CD4-positive, alpha-beta T cell treated with Interferon alpha-2 for 1 hour (primary cell): ENCODE data around the gene OFD1.

Experiments used
- DNase-seq, 2 donors: peaks; one replicate each; pipeline ENCODE4 v3.0.0-alpha.2; 2020 to 2022

Gene OFD1

GRCh38 chrX:13794417-13794816 is 59.9 kb downstream of the OFD1 start:
- DNase-seq = no peak

GRCh38 chrX:13797512-13797911 is 63.0 kb downstream of the OFD1 start:
- DNase-seq = no peak

DNA sequence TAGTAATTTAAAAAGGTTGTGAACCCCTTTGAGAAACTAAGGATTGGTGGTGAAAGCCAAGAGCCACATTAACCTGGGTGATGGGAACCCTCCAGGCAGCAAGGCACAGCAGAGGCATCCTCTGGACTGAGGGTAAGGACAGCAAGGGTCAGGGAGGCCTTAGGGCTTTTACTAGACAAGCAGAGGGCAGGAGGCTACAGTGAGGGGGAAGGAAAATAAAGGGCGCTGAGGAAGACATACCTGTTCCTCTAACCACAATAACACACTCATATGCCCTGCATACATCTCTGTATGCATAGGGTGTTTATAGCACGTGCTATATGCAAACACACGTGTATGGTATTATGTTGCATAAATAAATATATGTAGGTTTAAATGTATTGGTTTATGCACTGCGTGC is 63.6 kb downstream of the OFD1 start:
- no peak for DNase-seq

- DNase-seq = no peak
Observed at GRCh38 chrX:13803116-13803515, 68.6 kb downstream of the OFD1 start.

GRCh38 chrX:13805241-13805640 is 70.7 kb downstream of the OFD1 start:
- DNase-seq = no peak

DNA sequence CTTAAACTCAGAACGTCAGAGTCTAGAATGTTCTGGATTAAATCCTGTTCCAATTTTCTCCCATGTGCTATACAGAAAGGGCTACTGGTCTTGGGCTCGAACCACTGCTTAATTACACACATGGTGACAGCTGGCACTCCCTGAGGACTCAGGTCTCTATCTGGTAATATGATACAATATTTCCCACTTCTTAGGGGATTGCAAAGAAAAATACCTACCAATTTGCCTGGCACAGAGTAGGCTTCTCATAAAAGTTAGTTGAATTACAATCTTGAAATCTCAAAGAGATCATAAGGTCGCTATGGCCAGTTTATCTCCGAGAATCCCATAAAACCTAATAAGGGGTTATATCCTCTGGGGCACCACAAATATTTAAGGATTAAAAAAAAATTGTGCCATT is 73.7 kb downstream of the OFD1 start:
- DNase-seq = no peak

GRCh38 chrX:13808865-13809264 is 74.3 kb downstream of the OFD1 start:
- DNase-seq = no peak

- no peak for DNase-seq
Observed at GRCh38 chrX:13815664-13816063, 81.1 kb downstream of the OFD1 start.

- no peak for DNase-seq
Observed at GRCh38 chrX:13816176-13816575, 81.6 kb downstream of the OFD1 start.

DNA sequence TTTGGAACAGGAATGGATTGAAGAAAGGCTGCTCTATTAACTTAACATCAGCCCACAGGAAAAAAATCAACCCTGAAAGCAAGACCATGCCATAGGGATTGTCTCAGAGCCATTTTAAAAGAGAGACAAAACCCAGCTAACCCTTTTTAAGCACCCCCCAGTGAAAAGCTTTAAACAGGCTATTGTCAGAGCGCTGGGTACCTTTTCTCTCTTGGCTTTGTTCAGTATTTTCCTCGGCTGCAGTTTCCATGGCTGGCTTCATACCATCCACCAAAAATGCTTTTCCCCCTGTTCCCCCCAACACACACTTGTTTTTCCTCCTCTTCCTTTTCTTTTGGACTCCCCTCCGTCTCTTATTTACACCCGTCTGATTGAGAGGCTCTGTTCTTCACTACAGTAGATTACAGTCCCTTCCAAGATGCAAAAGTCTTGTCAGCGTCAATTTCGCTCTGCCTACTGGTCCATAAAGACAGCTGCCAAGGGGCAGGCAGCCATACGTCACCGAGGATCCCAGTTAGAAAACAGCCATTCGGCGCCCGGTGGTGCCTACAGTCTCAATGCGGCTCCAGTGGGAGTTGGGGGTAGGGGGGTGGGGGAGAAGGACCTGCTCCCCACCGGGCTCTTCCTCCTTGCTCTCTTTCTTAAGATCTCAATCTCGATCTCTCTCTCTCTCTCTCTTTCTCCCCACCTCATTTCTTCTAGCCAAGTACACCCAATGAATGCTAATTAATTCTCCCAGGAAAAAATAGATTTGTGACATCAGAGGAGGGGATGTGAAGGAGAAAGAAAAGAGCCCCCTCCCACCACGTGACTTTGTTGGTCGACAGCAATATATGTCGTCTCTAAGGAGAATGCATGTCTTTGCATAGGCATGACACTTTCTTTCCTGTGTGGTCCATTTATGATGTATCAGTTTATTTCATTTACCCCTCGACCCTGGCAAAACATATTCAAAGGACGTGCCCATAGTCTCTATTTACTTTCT is 82.4 kb downstream of the OFD1 start, which contains the start of gene GPM6B:
TSS of gene GPM6B (minus strand) at position 451 of the 985 bp plus-strand sequence. CDS start at position 262, 189 bp downstream.
- DNase-seq = no peak
